Measurements from ENCODE around the gene DPF3. TPM values are rescaled to one million over a fixed set of nuclear protein-coding genes. Genes with fewer than 3 reads are reported as not detected.

Gene DPF3
- total RNA-seq, 2 donors from 2014 or later = 0.78 to 4.0 TPM

- no peak for ATAC-seq
- no peak for DNase-seq
- Histone ChIP-seq H3K9me3 (no peaks in the 10 kb centered on the region), H3K27me3 (no peaks in the 10 kb centered on the region), H3K4me3 (no peak overlapping the region), H3K27ac (no peak overlapping the region), H3K36me3 (replicated peaks in 1 of 2; ENCODE audit: insufficient read depth in 1 of 2, low read depth in 2 of 2) (no peaks in the 10 kb centered on the region), H3K4me1 (no peaks in the 10 kb centered on the region)
- TF ChIP-seq POLR2A (IDR thresholded peaks at IDR 0.05) = no peak
- TF ChIP-seq CTCF (IDR thresholded peaks at IDR 0.05) = no peak
- intact Hi-C loops (cut with DNase I) = no loop called here
- 73 to 76% methylated on average over 7 of the region's 7 CpGs for WGBS, 2 donors
These were observed 30.5 kb downstream of the DPF3 start for GRCh38 chr14:72863216-72864006.

- Histone ChIP-seq H3K4me1 (no peaks in the 10 kb centered on the region), H3K4me3 (no peak overlapping the region), H3K27me3 (no peaks in the 10 kb centered on the region), H3K36me3 (replicated peaks in 1 of 2; ENCODE audit: insufficient read depth in 1 of 2, low read depth in 2 of 2) (no peaks in the 10 kb centered on the region), H3K9me3 (no peaks in the 10 kb centered on the region), H3K27ac (no peak overlapping the region)
- DNase-seq (no peak), ATAC-seq (no peak)
- no peak for TF ChIP-seq CTCF (IDR thresholded peaks at IDR 0.05)
- no peak for TF ChIP-seq POLR2A (IDR thresholded peaks at IDR 0.05)
- WGBS, 2 donors = 80 to 83% methylated on average over 12 of the region's 12 CpGs
- intact Hi-C loops (cut with DNase I) = no loop called here
These were observed 37.2 kb downstream of the DPF3 start for GRCh38 chr14:72856530-72857266.

- no peak overlapping the region for H3K27ac ChIP-seq
- no peak for TF ChIP-seq POLR2A (IDR thresholded peaks at IDR 0.05)
- TF ChIP-seq CTCF (IDR thresholded peaks at IDR 0.05) = no peak
- DNase-seq (no peak), ATAC-seq (no peak)
- no peaks in the 10 kb centered on the region for H3K27me3 ChIP-seq
- no peaks in the 10 kb centered on the region for H3K36me3 ChIP-seq (replicated peaks in 1 of 2; ENCODE audit: insufficient read depth in 1 of 2, low read depth in 2 of 2)
- no peaks in the 10 kb centered on the region for H3K4me1 ChIP-seq
- WGBS, 2 donors = 82 to 85% methylated on average over 1 of the region's 1 CpG
- H3K4me3 ChIP-seq = no peak overlapping the region
- H3K9me3 ChIP-seq = no peaks in the 10 kb centered on the region
- intact Hi-C loops (cut with DNase I) = no loop called here
These were observed 38.0 kb downstream of the DPF3 start for GRCh38 chr14:72855913-72856312.

- H3K27me3 ChIP-seq = no peaks in the 10 kb centered on the region
- no peak overlapping the region for H3K4me3 ChIP-seq
- no peak for DNase-seq
- no peak overlapping the region for H3K27ac ChIP-seq
- intact Hi-C loops (cut with DNase I) = no loop called here
- 87 to 93% methylated on average over 10 of the region's 10 CpGs for WGBS, 2 donors
- no peak for ATAC-seq
- H3K4me1 ChIP-seq = no peaks in the 10 kb centered on the region
- no peaks in the 10 kb centered on the region for H3K9me3 ChIP-seq
- no peak for TF ChIP-seq POLR2A (IDR thresholded peaks at IDR 0.05)
- no peak for TF ChIP-seq CTCF (IDR thresholded peaks at IDR 0.05)
- no peaks in the 10 kb centered on the region for H3K36me3 ChIP-seq (replicated peaks in 1 of 2; ENCODE audit: insufficient read depth in 1 of 2, low read depth in 2 of 2)
These were observed 41.7 kb downstream of the DPF3 start for GRCh38 chr14:72852194-72852593.
